ENCODE measurements around the gene CDH4. TPM values are rescaled to one million over a fixed set of nuclear protein-coding genes. Genes with fewer than 3 reads are reported as not detected.

The CDH4 gene
- total and polyA plus RNA-seq, 2 donors: 0.04 to 0.42 TPM

GRCh38 chr20:61538943-61539265, 286.8 kb downstream of the CDH4 start:
- DNase-seq (ENCODE audit: extremely low spot score): no peak
- Histone ChIP-seq H3K36me3 (ENCODE audit: insufficient read depth) (no peaks in the 10 kb centered on the region), H3K4me1 (ENCODE audit: insufficient read depth) (no peaks in the 10 kb centered on the region), H3K4me3 (ENCODE audit: low read depth, low read length) (no peak overlapping the region), H3K27ac (ENCODE audit: low read depth) (no peak overlapping the region)
- 86% methylated on average over 8 of the region's 8 CpGs for WGBS

DNA sequence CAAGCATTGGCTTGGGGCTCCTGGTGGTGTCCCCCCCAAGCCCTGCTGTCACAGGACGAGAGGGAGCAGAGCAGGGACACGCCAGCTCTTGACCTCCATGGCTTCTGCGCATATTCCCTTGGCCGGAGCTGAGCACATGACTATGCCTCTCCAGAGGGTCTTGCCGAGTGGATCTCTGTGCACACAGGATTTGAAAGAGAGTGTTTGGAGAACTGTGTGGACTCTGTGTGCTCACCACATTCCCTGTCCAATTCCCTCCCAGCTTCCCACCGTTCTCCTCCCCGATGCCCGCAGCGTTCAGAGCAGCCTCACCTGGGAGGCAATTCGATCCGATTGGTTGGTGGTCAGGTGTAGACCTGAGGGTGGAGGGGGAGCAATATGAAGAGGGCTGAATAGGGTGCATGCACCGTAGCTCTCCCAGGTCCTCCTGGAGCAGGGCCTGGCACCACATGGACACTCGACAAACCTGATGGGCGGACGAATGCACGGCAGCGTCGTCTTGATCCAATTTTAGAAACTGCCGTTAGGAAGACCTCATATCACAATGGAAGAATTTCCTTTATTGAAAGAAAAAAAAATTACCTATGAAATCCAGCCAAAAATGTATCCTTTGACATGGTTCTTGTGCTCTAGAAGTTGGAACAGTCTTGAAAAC, 287.8 kb downstream of the CDH4 start:
- no peaks in the 10 kb centered on the region for H3K4me1 ChIP-seq (ENCODE audit: insufficient read depth)
- H3K36me3 ChIP-seq (ENCODE audit: insufficient read depth): no peaks in the 10 kb centered on the region
- DNase-seq (ENCODE audit: extremely low spot score): no peak
- no peak overlapping the region for H3K4me3 ChIP-seq (ENCODE audit: low read depth, low read length)
- H3K27ac ChIP-seq (ENCODE audit: low read depth): no peak overlapping the region
- 89% methylated on average over 19 of the region's 19 CpGs for WGBS

DNA sequence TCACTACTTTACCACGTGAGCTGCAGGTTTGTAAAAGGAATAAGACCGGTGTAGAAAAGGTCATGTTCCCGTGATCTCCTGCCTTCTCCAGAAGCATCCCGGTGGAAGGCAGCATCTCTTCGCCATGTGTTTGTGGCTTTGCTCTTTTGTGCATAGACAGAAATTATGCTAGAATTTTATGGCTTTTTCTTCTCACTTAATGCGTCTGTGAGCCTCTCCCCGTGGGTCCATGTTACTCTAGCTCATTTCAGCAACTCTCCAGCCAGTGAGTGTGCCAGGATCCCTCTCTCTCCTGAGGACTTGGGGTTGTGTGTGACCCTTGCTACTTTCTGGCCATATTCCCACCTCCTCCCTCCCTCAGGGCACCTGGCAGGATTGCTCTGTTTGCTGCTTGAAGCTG, 289.5 kb downstream of the CDH4 start:
- H3K4me1 ChIP-seq (ENCODE audit: insufficient read depth): no peaks in the 10 kb centered on the region
- 86% methylated on average over 7 of the region's 7 CpGs for WGBS
- no peak for DNase-seq (ENCODE audit: extremely low spot score)
- H3K4me3 ChIP-seq (ENCODE audit: low read depth, low read length): no peak overlapping the region
- no peak overlapping the region for H3K27ac ChIP-seq (ENCODE audit: low read depth)
- no peaks in the 10 kb centered on the region for H3K36me3 ChIP-seq (ENCODE audit: insufficient read depth)

DNA sequence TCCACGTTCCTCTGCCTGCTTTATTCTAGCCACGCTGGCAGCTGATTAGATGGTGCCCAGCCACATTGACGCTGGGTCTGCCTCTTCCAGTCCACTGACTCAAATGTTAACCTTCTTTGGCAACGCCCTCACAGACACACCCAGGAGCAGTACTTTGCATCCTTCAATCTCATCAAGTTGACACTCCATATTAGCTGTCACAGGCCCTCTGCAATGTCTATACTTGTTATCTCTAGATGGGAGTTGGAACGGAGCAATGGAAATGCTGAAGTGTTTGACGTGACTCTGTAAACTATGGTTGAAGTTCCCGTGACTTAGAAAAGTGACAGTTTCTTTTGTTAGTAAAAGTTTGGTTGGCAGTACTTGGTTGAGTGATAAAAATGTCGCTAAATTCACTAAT, 291.0 kb downstream of the CDH4 start:
- Histone ChIP-seq H3K36me3 (ENCODE audit: insufficient read depth) (no peaks in the 10 kb centered on the region), H3K27ac (ENCODE audit: low read depth) (no peak overlapping the region), H3K4me3 (ENCODE audit: low read depth, low read length) (no peak overlapping the region), H3K4me1 (ENCODE audit: insufficient read depth) (no peaks in the 10 kb centered on the region)
- 61% methylated on average over 8 of the region's 8 CpGs for WGBS
- DNase-seq (ENCODE audit: extremely low spot score): no peak

GRCh38 chr20:61543931-61544745, 292.1 kb downstream of the CDH4 start:
- Histone ChIP-seq H3K36me3 (ENCODE audit: insufficient read depth) (no peaks in the 10 kb centered on the region), H3K4me1 (ENCODE audit: insufficient read depth) (no peaks in the 10 kb centered on the region), H3K4me3 (ENCODE audit: low read depth, low read length) (no peak overlapping the region), H3K27ac (ENCODE audit: low read depth) (no peak overlapping the region)
- 84% methylated on average over 34 of the region's 34 CpGs for WGBS
- DNase-seq (ENCODE audit: extremely low spot score): no peak

DNA sequence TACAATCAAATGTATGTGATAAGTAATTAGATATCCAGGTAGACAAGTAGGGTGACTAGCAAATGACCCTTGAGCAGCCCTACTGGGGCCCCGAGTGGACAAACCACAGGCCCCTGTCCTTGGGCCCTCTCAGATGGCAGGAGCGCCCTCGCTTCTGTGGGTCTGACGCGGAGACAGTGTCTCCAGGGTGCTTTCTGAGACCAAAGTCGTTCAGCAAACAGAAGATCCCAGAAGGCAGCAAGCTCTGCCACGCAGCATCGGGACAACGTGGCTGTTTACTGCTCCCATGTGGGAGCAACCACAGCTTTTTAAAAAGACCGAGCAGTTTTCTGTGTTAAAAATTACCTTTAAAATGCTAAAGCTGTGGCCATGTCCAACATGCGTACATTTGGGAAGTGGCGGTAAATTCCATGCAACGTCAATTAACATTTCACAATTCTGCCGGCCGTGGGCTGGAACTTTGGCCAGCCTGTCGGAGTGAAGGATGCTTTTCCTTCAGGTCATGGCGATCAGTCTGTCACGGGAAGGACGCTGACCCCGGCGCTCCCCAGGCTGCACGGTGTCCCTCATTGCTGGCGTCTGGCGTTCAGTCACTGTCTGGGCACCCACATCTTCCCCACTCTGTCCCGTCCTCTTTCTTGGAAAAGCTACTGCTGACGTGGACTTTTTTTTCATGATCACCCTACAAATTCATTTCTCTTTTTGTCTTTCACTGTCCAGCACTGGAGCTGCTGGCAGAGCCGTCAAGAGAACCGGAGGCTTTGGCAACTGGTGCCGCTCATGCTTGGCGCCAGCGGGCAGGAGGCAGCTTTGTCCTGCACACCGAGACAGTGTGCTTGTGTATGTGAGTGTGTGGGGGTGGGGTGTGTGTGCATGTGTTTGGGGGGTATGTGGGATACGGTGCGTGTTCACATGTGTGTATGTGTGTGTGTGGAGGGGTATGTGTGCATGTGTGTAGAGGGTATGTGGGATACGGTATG, 293.1 kb downstream of the CDH4 start:
- DNase-seq (ENCODE audit: extremely low spot score): no peak
- Histone ChIP-seq H3K27ac (ENCODE audit: low read depth) (no peak overlapping the region), H3K4me3 (ENCODE audit: low read depth, low read length) (no peak overlapping the region), H3K36me3 (ENCODE audit: insufficient read depth) (no peaks in the 10 kb centered on the region), H3K4me1 (ENCODE audit: insufficient read depth) (no peaks in the 10 kb centered on the region)
- 85% methylated on average over 35 of the region's 35 CpGs for WGBS

GRCh38 chr20:61546641-61547040, 294.6 kb downstream of the CDH4 start:
- H3K27ac ChIP-seq (ENCODE audit: low read depth): no peak overlapping the region
- no peak for DNase-seq (ENCODE audit: extremely low spot score)
- no peaks in the 10 kb centered on the region for H3K36me3 ChIP-seq (ENCODE audit: insufficient read depth)
- no peak overlapping the region for H3K4me3 ChIP-seq (ENCODE audit: low read depth, low read length)
- 86% methylated on average over 12 of the region's 12 CpGs for WGBS
- H3K4me1 ChIP-seq (ENCODE audit: insufficient read depth): no peaks in the 10 kb centered on the region

GRCh38 chr20:61548069-61548468, 296.0 kb downstream of the CDH4 start:
- no peak overlapping the region for H3K4me3 ChIP-seq (ENCODE audit: low read depth, low read length)
- H3K4me1 ChIP-seq (ENCODE audit: insufficient read depth): no peaks in the 10 kb centered on the region
- H3K36me3 ChIP-seq (ENCODE audit: insufficient read depth): no peaks in the 10 kb centered on the region
- 78% methylated on average over 4 of the region's 4 CpGs for WGBS
- no peak overlapping the region for H3K27ac ChIP-seq (ENCODE audit: low read depth)
- no peak for DNase-seq (ENCODE audit: extremely low spot score)

DNA sequence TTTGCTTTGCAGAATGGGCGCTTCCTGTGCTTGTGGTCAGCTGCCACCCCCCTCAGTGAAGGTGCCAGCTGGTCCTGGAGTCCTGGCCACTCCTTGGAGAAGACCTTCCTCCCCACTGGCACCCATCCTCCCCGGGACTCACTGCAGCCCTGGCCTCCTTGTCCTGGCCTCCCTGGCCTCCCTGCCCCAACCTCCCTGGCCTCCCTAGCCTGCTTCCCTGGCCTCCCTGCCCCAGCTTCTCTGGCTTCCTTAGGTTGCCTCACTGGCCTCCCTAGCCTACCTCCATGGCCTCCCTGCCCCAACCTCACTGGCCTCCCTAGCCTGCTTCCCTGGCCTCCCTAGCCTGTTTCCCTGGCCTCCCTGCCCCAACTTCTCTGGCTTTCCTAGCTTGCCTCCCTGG, 297.8 kb downstream of the CDH4 start:
- no peaks in the 10 kb centered on the region for H3K4me1 ChIP-seq (ENCODE audit: insufficient read depth)
- H3K4me3 ChIP-seq (ENCODE audit: low read depth, low read length): no peak overlapping the region
- no peaks in the 10 kb centered on the region for H3K36me3 ChIP-seq (ENCODE audit: insufficient read depth)
- no peak for DNase-seq (ENCODE audit: extremely low spot score)
- 88% methylated on average over 2 of the region's 2 CpGs for WGBS
- H3K27ac ChIP-seq (ENCODE audit: low read depth): no peak overlapping the region

GRCh38 chr20:61551401-61551800, 299.3 kb downstream of the CDH4 start:
- 85% methylated on average over 2 of the region's 2 CpGs for WGBS
- no peak overlapping the region for H3K4me3 ChIP-seq (ENCODE audit: low read depth, low read length)
- no peaks in the 10 kb centered on the region for H3K36me3 ChIP-seq (ENCODE audit: insufficient read depth)
- H3K4me1 ChIP-seq (ENCODE audit: insufficient read depth): no peaks in the 10 kb centered on the region
- DNase-seq (ENCODE audit: extremely low spot score): no peak
- no peak overlapping the region for H3K27ac ChIP-seq (ENCODE audit: low read depth)

DNA sequence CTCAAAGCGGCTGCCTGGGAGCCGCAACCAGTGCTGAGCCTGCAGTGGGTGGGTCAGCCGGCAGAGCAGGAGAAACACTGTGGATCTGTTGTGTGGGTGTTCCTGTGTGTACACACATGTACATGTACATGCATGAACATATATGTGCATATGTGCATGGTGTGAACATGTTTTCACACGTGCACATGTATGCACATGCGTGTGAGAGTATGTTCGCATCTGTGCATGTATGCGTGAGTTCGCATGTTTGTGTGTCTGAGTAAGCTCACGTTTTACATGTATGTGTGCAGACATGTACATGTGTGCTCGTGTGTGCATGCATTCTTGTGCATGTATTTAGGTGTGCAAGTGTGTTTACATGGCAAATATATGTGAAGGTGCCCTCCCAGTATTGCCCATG, 302.6 kb downstream of the CDH4 start:
- Histone ChIP-seq H3K36me3 (ENCODE audit: insufficient read depth) (no peaks in the 10 kb centered on the region), H3K27ac (ENCODE audit: low read depth) (no peak overlapping the region), H3K4me1 (ENCODE audit: insufficient read depth) (no peaks in the 10 kb centered on the region), H3K4me3 (ENCODE audit: low read depth, low read length) (no peak overlapping the region)
- DNase-seq (ENCODE audit: extremely low spot score): no peak
- WGBS: 83% methylated on average over 10 of the region's 10 CpGs

DNA sequence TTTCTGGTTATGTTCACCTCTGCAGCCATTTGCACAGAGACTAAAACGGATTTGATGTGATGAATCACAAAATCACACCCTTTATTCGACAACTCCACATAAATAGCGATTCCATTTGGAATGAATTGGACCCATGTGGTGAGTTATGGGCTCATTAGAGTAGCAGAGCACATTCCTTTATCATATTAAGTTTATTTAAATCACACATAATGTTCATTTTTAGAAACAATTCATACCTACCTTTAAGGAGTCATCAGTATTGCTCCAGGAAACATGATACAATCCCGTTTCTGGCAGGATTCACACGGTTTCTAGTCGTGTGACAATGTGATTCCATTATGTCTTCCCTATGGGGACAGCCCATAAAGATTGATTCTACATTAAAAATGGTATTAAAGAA, 303.5 kb downstream of the CDH4 start:
- no peak for DNase-seq (ENCODE audit: extremely low spot score)
- H3K4me3 ChIP-seq (ENCODE audit: low read depth, low read length): no peak overlapping the region
- no peaks in the 10 kb centered on the region for H3K36me3 ChIP-seq (ENCODE audit: insufficient read depth)
- WGBS: 74% methylated on average over 6 of the region's 6 CpGs
- H3K27ac ChIP-seq (ENCODE audit: low read depth): no peak overlapping the region
- H3K4me1 ChIP-seq (ENCODE audit: insufficient read depth): no peaks in the 10 kb centered on the region

DNA sequence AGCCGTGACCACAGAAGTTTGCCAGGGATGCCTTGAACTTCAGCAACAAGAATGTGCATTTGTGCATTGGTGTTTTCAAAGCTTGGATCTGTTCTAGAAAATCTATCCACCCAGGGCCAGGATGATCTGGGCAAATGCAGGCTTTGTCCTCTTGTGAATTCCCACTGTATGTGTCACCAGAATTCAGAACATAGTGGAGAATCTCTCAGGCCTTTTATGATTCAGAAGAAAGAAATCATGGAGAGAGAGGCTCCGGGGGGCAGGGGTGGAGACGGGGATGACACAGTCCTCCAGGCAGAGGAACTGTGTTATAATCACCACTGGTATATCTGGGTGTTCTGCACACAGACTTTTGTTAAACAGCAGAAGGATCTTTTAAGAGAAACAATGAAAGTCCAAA, 304.1 kb downstream of the CDH4 start:
- Histone ChIP-seq H3K4me3 (ENCODE audit: low read depth, low read length) (no peak overlapping the region), H3K4me1 (ENCODE audit: insufficient read depth) (no peaks in the 10 kb centered on the region), H3K27ac (ENCODE audit: low read depth) (no peak overlapping the region), H3K36me3 (ENCODE audit: insufficient read depth) (no peaks in the 10 kb centered on the region)
- DNase-seq (ENCODE audit: extremely low spot score): no peak
- WGBS: 76% methylated on average over 3 of the region's 3 CpGs

Measured in urinary bladder (tissue), 4 donors.